Stimulated activated CD8-positive, alpha-beta memory T cell treated with anti-CD3 and anti-CD28 coated beads, Interleukin-7, amount 100 ng/mL, for 24 hours (primary cell): ENCODE measurements around the gene PHLDA2.

Experiments
- DNase-seq: peaks from one replicate; pipeline ENCODE4 v3.0.0-alpha.2; 2020; ENCODE audit warnings: low read depth

PHLDA2 gene

DNA sequence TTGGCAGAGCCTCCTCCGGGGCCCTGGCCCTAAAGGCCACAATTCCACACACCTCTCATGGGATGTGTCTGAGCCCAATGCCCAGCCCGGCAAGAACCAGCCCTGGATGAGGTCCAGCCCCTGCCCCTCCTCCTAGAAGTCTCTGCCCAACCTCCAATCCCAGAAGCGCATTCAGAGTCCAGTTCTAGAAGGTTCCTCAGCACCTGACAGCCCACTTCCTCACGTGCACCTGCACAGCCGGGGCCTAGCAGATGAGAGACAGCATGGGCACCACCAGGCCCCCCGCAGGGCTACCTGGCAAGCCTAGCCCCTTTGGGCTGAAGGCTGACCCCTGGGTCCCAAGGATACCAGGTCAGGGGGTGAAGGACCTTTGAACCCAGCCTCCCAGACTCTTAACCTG lies 32.2 kb downstream of the PHLDA2 start:
- no peak for DNase-seq

DNA sequence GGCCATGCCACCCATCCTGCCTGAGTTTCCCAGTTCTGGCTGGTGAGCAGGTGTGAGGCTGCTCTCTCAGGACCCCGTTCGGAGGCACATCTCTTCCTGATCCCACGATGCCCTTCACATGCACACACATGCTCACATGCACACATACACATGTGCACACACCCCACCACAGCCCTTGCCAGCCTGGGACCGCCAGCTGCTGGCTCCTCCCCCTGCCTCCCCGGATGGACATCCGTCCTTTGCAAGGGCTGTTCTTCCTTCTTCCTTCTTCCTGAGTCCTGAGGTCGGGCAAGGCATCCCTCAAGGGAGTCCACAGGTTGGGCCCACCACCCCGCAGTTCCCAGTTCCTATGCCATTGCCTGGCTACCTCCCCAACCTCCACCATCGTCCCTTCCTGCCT lies 33.2 kb downstream of the PHLDA2 start:
- no peak for DNase-seq

DNA sequence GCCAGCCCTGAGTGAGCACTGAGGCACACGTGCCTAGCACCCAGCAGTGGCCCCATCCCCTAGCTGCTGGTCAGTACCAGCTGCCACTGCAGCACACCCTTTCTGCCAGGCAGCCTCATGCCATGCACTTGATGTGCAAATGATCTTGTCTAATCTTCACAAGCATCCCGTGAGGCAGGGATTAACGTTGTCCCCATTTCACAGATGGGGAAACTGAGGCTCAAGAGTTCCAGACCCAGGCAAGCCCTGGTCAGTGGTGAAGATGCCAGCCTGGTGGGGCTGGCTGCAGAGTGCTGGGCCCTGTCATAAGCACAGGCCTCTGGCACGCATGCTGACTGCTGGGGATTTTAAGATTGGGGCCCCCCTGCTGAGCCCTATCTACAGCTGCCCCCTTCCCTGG lies 35.3 kb downstream of the PHLDA2 start:
- no peak for DNase-seq

DNA sequence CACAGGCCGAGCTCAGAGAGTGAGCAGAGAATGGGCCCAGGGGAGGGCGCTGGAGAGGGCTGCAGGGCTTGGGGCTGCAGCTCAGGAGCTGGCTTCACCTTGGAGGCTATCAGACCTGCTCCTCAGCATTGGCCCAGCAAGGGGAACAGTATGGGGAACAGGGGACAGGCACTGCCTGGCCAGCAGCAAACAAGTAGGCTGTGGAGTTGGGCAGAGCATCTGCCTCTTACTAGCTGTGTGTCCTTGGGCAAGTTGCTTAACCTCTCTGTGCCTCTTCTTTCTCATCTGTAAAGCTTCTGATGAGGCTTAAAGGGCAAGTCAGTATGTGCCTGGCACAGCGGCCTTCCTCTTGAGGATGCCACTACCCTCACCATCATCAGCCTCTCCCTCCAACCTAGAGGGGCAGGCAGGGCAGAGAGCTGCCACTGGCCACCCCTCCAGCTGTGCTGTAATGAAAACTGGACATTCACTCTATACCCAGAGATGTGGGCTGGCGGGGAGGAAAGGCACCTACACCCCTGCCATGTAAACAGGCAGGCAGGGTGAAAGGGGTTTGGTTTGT lies 36.2 kb downstream of the PHLDA2 start:
- DNase-seq, result no peak

DNA sequence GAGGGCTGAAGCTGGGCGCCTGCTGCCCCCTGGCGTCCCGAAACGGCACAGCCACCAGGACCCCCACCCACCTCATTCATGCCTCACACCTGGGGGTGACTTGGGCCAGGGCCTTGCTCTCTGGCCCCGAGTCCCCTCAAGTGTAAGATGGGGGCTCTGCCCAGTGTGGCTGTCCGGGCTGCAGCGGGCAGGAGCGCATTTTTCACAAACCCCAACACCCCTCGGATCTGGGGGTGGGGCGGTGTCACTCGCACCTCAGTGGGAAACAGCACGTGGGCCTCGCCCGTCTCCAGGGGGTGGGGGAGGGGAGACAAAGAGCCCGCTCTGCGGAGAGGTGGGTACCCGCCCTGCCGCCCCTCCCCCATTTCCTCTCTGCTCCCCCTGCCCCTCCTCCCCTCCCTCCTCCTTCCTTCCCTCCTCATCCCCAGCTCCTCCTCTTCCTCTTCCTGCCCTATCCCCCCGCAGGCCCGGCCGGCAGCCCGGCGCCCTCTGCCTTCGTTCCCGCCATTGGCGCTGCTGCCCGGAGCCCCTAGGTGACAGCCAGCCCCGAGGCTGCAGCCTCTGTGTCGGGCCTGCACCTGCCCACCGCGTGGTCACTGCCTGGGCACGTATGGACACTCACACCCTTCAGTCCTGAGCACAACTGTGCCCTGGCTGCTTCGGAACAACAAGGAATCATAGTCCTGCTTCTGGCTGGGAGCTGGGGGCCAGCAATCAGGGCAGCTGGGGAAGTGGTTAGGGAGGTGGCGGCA lies 36.8 kb downstream of the PHLDA2 start:
- peak; percentile 38 for DNase-seq

DNA sequence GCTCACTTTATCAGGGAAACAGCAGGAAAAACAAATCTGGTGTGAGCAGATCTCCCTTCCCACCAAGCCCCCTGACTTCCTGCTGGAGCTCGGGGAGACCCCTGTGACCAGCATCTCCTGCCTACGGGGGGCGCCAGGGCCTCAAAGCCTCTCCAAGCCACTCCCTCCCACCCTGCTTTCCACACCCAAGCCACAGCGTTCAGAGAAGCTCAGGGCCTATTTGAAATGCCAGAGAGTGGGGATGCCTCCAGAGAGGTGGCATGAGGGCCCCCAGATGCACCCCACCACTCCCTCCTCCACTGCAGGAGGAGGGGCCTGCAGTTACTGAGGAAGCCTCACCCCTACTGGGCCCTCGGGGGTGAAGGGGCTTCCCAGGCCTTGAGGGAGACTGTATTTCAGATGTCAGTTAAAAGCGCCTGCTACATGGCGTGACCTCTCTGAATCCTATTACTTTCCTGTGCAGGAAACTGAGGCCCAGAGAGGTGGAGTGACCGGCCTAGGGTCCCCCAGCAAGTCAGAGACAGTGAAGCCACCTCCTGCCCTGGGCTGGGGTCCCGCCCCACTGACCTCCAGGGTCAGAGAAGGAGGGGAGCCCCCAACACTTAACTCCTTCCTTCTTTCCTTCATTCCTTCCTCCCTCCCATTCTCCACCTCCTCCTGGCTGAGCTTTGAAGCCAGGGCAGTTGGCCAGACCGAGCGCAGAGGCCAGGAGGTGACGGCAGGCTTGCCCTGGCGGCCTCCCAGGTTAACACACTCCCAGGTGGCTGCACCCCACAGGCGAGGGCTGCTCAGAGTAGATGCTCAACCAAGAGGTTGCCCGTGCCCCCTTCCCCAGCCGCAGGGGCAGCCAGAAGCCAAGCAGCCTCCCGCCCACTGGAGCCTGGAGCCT lies 37.6 kb downstream of the PHLDA2 start:
- no peak for DNase-seq

DNA sequence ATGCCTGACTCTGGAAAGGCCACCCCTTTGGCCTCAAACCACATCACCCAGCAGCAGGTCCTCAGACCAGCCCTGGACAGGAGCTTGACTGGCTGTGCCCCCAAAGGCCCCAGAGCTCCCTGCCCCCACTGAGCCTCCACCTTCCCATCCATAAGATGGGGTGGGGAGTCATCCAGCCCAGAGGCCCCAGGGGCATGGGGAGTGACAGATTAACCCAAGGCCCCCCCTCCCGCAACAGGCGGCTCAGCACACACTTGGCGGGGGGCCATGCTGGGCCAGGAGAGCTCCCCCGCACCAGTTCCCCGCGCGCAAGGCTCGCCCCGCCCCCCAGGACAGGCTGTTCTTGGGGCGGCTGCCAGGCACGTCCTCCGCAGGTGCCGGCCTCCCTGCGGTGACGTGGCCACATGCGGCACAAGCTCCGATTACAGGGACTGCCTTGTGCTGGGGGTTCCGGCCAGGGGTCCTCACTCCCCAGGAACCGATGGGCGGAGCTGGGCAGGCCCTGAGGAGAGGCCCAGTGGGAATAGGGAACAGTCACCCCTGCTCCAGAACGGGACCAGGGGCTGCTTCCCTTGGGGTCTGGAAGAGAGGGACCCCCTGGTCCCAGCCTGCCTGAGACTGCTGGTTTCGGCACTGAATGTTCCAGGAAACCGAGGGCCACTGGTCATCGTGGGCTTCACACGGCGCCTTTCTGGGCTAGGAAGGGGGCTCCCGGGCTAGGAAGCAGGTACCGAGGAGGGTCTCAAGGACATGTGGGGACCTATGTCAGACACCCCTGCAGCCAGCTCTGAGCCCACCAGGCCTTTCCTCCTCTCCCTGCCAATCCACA lies 38.5 kb downstream of the PHLDA2 start:
- DNase-seq, result no peak

DNA sequence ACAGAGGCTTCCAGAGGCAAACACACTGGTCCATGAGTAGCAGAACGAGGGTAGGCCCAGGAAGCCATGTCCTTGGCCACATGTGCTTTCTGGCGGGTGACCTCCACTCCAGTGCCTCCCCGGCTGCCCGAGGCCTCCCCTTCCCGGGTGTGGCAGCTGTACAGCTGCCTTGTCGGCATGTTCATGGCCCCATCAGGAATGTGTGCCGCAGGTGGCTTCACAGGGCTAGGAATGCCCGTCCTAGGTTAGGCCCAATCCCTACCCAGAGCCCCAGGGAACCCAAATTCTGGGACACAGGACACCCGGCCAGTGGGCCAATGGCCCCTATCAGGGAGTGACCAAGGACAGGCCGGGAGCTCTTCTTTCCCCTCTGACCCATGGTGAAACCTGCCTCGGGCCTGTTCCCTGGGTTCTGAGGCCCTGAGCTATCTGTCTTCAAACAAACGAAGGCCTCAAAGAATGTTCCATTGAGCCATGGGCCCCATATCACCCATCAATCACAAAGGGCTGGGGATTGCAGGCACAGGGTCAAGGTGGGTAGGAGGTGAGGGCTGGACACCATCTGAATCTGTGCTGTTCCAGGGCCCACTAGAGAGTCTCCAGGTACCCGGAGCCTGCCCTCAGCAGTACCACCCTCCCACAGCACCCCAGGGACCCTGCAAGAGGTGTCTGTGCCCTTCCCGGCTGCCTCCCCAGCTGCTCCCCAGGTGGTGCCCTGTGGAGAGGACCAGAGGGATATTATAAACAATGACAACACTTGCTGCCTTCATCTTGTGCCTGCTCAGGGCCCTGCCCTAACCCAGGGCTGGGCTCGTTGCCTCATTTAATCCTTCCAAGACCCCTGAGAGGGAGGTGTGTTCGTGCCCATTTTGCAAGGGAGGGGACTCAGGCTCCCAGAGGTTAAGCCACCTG lies 39.6 kb downstream of the PHLDA2 start:
- no peak for DNase-seq

DNA sequence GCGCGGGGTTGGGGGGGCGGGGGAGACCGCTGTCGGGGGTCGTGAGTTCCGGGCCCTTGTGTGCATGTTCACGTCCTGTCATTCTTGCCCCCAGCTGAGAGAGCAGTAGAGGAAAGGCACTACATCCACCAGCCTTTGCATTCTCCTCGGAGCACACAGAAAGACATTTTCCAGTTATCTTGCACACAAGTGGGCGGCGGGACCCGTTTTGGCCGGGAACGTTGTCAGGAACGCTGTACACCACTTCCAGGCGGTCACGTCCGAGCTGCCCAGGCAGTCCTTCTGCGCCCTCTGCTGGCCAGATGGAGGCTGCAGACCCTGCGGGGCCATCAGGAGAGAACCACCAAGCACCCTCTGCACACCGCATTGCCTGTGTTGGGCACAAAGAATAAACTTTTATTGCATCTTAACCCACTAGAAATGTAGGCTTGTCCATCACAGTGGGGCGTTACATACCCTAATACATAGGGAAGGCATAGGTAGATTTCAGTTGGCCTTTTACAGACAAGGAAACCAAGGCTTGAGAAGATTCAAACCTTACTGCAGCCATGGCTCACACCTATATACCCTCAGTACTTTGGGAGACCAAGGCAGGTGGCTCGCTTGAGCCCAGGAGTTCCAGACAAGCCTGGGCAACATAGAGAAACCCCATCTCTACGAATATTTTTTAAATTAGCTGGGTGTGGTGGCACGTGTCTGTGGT lies 40.8 kb downstream of the PHLDA2 start:
- peak; percentile 77 for DNase-seq

DNA sequence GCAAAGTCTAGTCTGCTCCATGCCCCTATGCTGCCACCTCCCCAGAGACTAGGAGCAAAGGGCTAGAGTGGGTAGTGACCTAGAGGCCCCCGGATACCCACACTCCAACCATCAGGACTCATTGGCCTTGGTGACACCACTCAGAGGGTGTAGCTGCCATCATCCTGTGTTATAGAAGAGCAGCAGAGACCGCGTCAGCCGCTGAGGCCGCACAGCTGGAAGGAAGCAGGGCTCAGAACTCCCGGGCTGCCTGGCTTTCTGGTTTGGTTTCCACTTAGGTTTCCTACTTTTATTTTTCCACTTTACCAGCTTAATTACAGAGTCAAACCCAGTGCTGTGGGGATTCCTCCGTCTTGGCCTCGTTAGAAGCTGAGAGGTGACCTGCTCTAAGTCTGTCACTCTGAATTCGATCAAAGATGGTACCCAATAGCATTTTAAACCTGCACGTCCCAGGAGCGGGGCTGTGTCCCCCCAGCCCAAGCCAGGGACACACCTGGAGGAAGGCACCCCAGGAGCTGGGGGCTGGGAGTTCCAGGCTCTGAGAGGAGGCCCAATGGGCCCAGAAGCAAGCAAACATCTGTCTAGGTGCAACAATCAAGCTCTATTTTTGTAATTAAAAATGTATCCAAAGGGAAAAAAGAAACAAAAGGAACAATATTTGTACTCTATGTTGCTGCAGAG lies 41.6 kb downstream of the PHLDA2 start:
- DNase-seq, result no peak

DNA sequence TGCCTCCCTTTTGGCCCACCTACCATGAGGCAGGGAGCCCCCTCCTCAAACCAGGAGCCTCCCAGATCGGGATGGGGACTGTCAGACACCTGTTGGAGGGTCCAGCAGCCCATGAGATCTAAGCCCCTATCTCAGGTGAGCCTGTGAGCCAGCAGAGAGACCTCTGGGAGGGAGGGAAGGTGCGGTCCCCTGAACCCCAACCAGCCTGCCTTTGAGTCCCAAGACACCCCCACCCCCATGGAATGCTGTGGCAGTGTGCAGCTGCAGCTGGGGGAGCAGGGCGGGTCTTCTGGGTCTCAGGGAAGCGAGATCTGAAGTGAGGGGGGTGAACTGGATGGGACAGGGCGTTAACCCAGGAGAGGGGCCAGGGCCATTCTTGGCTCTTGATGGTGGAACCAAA lies 42.3 kb downstream of the PHLDA2 start:
- no peak for DNase-seq

DNA sequence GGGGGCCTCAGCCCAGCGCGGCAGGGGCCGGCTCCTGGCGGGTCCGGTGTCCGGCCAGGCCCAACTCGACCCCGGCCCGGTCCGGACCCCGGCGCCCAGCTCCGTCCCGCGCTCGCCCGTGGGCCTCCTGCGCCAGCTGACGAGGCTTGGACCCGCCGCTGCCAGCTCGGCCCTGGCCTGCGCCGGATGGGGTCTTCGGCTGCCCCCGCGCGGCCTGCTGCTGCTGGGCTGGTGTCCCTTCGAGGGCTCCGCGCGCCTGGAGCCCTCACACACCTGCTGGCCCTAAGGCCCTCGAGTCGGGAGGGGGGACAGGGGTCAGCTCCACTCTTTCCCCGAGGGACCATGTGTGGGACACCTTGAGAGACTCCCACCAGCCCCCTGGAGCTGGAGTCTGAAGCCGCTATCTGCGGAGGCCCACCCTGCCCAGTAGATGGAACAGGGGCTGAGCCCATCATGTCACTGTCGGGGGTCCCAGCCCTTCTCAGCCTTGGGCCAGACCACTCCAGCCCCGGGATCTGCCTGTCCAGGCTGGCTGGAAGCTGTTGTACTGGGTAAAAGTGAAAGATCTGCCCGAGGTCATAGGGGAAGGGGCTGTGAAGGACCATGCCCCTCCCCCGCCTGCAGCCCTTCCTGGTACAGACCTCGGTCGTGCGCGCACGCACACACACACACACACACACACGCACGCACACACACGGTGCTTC lies 42.9 kb downstream of the PHLDA2 start:
- no peak for DNase-seq

DNA sequence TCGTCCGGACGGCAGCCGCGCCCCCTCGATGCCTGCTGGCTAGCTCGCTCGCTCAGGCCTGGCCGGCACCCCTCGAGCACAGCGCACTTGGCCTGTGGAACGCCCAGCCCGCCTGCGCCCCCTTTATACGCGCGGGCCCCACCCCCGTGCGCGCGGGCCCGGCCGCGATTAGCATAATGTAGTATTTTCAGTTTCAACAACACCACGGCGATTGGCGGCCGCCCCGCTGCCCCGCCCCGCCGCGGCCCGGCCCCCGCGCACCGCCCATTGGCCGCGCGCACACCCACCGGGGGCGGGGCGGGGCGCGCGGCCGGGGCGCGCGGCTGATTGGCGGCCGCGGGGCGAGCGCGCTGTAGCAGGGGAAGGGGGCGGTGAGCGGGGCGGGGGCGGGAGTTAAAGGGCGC lies 43.5 kb downstream of the PHLDA2 start, which contains the start of gene CDKN1C:
TSS of gene CDKN1C (minus strand) at position 98 of the 404 bp plus-strand sequence. CDS start 319 bp downstream, outside the sequence.
- DNase-seq, result peak; percentile 46

DNA sequence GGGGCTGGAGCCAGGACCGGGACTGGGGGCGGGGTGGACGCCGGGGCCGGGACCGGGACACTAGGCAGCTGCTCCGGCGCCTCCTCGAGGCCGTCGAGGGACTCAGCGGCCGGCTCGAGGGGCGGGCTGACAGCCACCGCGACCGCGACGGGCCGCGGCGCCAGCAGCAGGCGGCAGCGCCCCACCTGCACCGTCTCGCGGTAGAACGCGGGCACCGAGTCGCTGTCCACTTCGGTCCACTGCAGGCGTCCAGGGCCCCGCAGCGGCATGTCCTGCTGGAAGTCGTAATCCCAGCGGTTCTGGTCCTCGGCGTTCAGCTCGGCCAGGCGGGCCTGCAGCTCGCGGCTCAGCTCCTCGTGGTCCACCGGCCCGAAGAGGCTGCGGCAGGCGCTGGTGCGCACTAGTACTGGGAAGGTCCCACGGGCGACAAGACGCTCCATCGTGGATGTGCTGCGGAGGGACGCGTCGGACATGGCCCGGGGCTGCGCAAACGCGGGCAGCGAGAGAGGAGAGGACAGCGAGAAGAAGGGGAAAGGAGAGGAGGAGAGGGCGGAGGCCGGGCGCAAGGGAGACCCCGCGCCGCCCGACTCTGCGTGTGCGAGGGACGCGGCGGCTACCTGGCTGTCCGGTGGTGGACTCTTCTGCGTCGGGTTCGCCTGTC lies 44.1 kb downstream of the PHLDA2 start:
- DNase-seq, result no peak

DNA sequence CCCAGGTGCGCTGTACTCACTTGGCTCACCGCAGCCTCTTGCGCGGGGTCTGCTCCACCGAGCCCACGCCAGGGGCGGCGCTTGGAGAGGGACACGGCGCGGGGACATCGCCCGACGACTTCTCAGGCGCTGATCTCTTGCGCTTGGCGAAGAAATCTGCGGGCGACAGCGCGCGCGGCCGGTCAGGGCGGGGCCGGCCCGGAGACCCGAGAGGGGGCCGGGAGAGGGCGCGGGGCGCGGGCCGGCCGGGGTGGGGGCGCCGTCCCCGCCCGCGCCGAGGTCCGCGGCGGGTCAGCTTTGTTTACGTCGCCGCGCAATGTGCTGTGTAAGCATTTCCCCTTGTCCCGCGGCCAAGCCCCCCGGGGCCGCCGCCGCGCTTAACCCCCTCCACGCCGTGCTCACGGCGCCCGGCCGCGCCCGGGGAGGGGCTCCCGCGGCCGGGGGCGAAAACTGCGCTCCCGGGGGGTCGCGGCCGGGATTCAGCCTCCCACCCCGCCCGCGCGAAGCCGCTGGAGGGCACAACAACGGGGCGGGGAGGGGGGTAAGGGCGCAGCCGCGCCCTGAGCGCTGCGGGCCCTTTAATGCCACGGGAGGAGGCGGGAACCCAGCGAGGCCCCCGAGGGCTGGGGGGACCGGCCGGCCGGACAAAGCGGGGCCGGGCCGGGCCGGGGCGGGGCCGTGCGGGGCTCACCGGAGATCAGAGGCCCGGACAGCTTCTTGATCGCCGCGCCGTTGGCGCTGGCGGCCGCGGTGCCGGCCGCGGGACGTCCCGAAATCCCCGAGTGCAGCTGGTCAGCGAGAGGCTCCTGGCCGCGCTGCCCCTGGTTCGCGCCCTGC lies 45.0 kb downstream of the PHLDA2 start:
- no peak for DNase-seq

DNA sequence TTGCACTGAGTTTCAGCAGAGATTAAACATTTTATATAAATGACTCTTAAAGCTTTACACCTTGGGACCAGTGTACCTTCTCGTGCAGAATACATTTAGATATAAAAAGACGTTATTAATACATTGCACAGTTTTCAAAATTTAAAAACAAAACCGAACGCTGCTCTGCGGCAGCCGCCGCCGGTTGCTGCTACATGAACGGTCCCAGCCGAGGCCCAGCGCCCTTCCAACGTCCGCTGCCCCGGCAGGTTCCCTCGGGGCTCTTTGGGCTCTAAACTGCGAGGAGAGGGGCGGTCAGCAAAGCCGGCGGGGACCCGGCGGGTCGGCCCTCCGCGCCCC lies 45.6 kb downstream of the PHLDA2 start:
- no peak for DNase-seq

DNA sequence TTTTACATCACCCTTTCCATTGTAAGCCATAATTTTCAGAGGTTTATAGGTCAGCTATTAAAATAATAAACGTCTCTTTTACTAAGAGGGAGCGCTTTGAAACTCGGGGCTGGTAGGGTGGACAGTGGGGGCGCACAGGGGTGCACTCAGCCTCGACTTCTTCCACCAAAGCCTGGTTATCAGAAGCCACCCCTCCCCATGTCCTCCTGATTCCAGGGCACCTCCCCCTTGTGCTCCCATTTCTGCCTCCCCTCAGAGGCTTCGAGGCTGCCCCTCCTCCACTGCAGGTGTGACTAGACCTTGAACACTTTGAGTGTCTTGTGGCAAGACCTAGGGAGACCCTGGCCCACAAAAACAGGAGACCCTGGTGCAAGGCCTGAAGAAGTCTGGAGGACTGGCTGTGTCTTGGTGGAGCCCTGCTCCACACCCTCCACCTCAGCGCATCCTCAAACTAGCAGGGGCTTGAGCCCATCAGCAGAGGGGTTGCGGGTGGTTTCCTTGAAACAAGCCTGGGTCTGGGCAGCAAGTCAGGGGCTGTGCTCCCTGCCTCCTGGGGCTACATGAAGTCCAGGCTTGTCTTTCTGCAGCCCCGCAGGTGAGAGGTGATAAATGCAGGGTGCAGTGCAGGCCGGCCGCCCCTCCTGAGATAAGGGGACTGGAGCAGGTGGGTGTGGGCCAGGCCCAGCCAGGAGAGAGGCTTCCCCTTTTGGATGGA lies 46.7 kb downstream of the PHLDA2 start:
- no peak for DNase-seq
